Osteocyte (in vitro differentiated cells): ENCODE data around the gene KRT79. TPM values are rescaled to one million over a fixed set of nuclear protein-coding genes. Genes with fewer than 3 reads are reported as not detected.

Source experiments
- DNase-seq: peaks from one replicate; pipeline ENCODE4 v3.0.0; 2021; ENCODE audit warnings: mixed read lengths; ENCODE audit not compliant: unreplicated experiment; ENCODE audit errors: extremely low spot score
- H3K27ac Mint-ChIP-seq: one replicate; pipeline ENCODE4 v1.8.0; 2021; ENCODE audit warnings: mild to moderate bottlenecking, mixed read lengths; ENCODE audit not compliant: unreplicated experiment
- H3K27me3 Mint-ChIP-seq: one replicate; pipeline ENCODE4 v1.8.0; 2021; ENCODE audit warnings: mixed read lengths; ENCODE audit not compliant: unreplicated experiment
- H3K36me3 Mint-ChIP-seq: one replicate; pipeline ENCODE4 v1.8.0; 2021; ENCODE audit warnings: mixed read lengths; ENCODE audit not compliant: unreplicated experiment
- H3K4me1 Mint-ChIP-seq: one replicate; pipeline ENCODE4 v1.8.0; 2021; ENCODE audit warnings: mixed read lengths; ENCODE audit not compliant: unreplicated experiment
- H3K4me3 Mint-ChIP-seq: one replicate; pipeline ENCODE4 v1.8.0; 2021; ENCODE audit warnings: mild to moderate bottlenecking, moderate library complexity, mixed read lengths; ENCODE audit not compliant: unreplicated experiment
- H3K9me3 Mint-ChIP-seq: one replicate; pipeline ENCODE4 v1.8.0; 2021; ENCODE audit warnings: mixed read lengths; ENCODE audit not compliant: unreplicated experiment
- CTCF ChIP-seq: fragments of 200-600 bp; sonication (generic); IDR thresholded peaks from 2 replicates; pipeline ENCODE4 v1.5.0; 2021; ENCODE audit warnings: antibody characterized with exemption, mild to moderate bottlenecking, moderate library complexity
- total RNA-seq: library from RNA; stranded (reverse); gene quantifications from 2 replicates; pipeline ENCODE4 v1.2.1, GENCODE V29; 2021

Gene KRT79
- total RNA-seq, 1 donor from 2014 or later: not detected

GRCh38 chr12:52817003-52817698 is 17.0 kb downstream of the KRT79 start:
- Mint-ChIP-seq H3K4me1 (no peaks in the 10 kb centered on the region), H3K36me3 (no peaks in the 10 kb centered on the region), H3K27ac (no peak overlapping the region), H3K9me3 (no peaks in the 10 kb centered on the region), H3K27me3 (peaks cover 42% of the 10 kb centered on the region), H3K4me3 (no peak overlapping the region)
- no peak for DNase-seq
- no peak for TF ChIP-seq CTCF

- no peaks in the 10 kb centered on the region for H3K9me3 Mint-ChIP-seq
- DNase-seq: no peak
- no peak for TF ChIP-seq CTCF
Measured at GRCh38 chr12:52815676-52816588, 18.2 kb downstream of the KRT79 start.

GRCh38 chr12:52815161-52815560 is 18.9 kb downstream of the KRT79 start:
- no peaks in the 10 kb centered on the region for H3K4me1 Mint-ChIP-seq
- H3K36me3 Mint-ChIP-seq: no peaks in the 10 kb centered on the region
- no peaks in the 10 kb centered on the region for H3K9me3 Mint-ChIP-seq
- TF ChIP-seq CTCF: no peak
- no peak overlapping the region for H3K4me3 Mint-ChIP-seq
- peaks cover 49% of the 10 kb centered on the region for H3K27me3 Mint-ChIP-seq
- no peak for DNase-seq
- no peak overlapping the region for H3K27ac Mint-ChIP-seq

More at GRCh38 chr12:52815676-52816588, 18.2 kb downstream of the KRT79 start:
- H3K36me3 Mint-ChIP-seq: no peaks in the 10 kb centered on the region
- peaks cover 51% of the 10 kb centered on the region for H3K27me3 Mint-ChIP-seq
- no peak overlapping the region for H3K27ac Mint-ChIP-seq
- H3K4me1 Mint-ChIP-seq: no peaks in the 10 kb centered on the region
- H3K4me3 Mint-ChIP-seq: no peak overlapping the region

GRCh38 chr12:52814710-52815155 is 19.4 kb downstream of the KRT79 start:
- H3K36me3 Mint-ChIP-seq: no peaks in the 10 kb centered on the region
- H3K27me3 Mint-ChIP-seq: peaks cover 49% of the 10 kb centered on the region
- no peak for DNase-seq
- H3K9me3 Mint-ChIP-seq: no peaks in the 10 kb centered on the region
- no peak for TF ChIP-seq CTCF
- no peaks in the 10 kb centered on the region for H3K4me1 Mint-ChIP-seq
- H3K4me3 Mint-ChIP-seq: no peak overlapping the region
- no peak overlapping the region for H3K27ac Mint-ChIP-seq
